Measurements from ENCODE around the gene FAM171A2. TPM values are rescaled to one million over a fixed set of nuclear protein-coding genes. Genes with fewer than 3 reads are reported as not detected.
A peak's percentile ranks its signal among the peaks of the same experiment; 100 is the strongest.
"Not testable (repeated sequence)": the region's sequence is repeated elsewhere in the genome, so short reads cannot be mapped to it uniquely, and the experiment has no call there.

FAM171A2 gene
- total and polyA plus RNA-seq, 3 experiments from 2014 or later = 0.28 to 0.35 (median 0.33) TPM

DNA sequence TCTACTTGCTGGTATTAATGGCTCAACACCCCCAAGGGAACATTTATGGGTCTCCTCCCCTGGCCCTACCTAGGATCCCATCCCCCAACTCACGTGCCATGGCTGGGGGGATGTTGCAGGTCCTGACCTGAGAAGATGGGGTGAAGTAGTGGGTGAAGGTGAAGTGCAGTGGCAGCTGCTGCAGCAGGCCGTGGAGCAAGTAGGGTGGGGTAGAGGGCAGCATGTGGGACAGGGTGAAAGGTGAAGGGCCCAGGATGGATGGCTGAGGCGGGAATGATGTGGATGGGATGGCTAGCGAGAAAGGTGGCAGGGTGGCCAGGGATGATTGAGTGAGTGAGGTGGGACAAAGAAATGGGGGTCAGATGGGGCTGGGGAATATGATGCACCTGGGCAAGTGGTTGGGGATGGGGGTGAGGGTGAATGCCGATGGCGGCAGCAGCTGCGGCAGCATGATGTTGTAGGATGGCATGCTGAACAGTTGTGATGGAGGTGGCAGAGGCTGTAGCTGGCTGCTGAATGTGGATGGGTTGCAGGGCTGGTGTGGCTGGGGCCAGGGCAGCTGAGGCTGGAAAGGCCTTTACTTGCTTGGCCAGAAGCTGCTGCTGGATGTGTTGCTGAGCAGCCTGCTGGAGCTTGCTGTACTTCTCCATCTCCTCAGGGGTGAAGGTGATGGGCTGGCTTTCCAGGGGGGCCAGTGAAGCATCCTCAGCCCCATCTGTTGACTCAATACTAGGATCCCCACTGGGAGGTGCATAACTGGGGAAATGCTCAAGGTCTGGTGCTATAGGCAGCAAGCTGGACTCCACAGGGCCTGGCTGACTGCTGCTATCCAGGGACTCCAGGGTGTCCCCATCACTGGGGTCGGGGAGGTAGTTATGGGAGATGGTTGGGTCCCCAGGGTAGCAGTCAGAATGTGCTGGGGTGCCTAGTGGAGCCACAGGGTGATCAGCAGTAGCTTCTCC lies 34.1 kb upstream of the FAM171A2 start:
- no peaks in the 10 kb centered on the region for H3K9me3 ChIP-seq (ENCODE audit: low read length)
- H3K4me3 ChIP-seq (ENCODE audit: low read length) = no peak overlapping the region
- no peak overlapping the region for H3K4me3 Mint-ChIP-seq
- no peaks in the 10 kb centered on the region for H3K27me3 ChIP-seq (ENCODE audit: insufficient read depth, low read length, poor library complexity, severe bottlenecking)
- CTCF ChIA-PET = interaction anchor here (1.1 kb wide), 1 partner anchor 14 kb away, joined by 3 read pairs; no protein-coding TSS in a partner anchor
- H3K36me3 ChIP-seq (ENCODE audit: insufficient read depth, low read length) = peaks cover 4% of the 10 kb centered on the region
- peaks cover 0 to 2% (median 0%) of the 10 kb centered on the region in 3 donors for H3K4me1 Mint-ChIP-seq
- POLR2A ChIA-PET = interaction anchor here (0.8 kb wide), 1 partner anchor 1037 kb away, joined by 3 read pairs; no protein-coding TSS in a partner anchor
- H3K27me3 Mint-ChIP-seq = no peaks in the 10 kb centered on the region
- H3K27ac ChIP-seq (ENCODE audit: low read depth, low read length) = no peak overlapping the region
- no peaks in the 10 kb centered on the region for H3K9me3 Mint-ChIP-seq
- H3K27ac Mint-ChIP-seq = peak overlapping the region in 3 of 8 donors; percentile 5 to 36 (median 22)
- H3K4me1 ChIP-seq (ENCODE audit: insufficient read depth, low read length) = no peaks in the 10 kb centered on the region
- peaks cover 0 to 62% (median 16%) of the 10 kb centered on the region in 3 donors for H3K36me3 Mint-ChIP-seq
- DNase-seq = no peak

DNA sequence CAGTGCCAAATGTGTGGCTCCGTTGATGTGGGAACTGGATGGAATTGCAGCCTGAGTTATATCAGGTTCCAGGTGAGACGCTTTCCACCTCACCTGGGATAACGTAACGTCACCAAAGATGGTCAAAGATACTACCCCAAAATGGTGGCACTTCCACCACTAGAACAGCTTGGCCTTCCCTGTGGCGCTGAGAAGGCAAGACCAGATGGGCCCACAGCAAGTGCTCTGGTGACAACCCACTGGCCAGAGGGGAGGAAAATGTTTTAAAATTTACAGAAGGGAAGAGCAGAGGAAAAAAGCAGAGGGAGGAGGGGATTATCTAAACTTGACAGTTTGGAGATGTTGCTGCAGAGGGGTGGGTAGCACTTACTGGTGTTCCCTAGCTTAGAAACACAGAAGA lies 33.3 kb upstream of the FAM171A2 start:
- peaks cover 4% of the 10 kb centered on the region for H3K36me3 ChIP-seq (ENCODE audit: insufficient read depth, low read length)
- Mint-ChIP-seq H3K27ac (no peak overlapping the region), H3K27me3 (no peaks in the 10 kb centered on the region), H3K9me3 (no peaks in the 10 kb centered on the region), H3K4me1 (peaks cover 0 to 2% (median 0%) of the 10 kb centered on the region in 3 donors), H3K36me3 (peaks cover 0 to 55% (median 12%) of the 10 kb centered on the region in 3 donors), H3K4me3 (no peak overlapping the region)
- ChIA-PET POLR2A (no interaction called here), CTCF (interaction anchor here (1.1 kb wide), 1 partner anchor 15 kb away, joined by 3 read pairs; no protein-coding TSS in a partner anchor)
- no peak for DNase-seq
- H3K4me3 ChIP-seq (ENCODE audit: low read length) = no peak overlapping the region
- no peaks in the 10 kb centered on the region for H3K27me3 ChIP-seq (ENCODE audit: insufficient read depth, low read length, poor library complexity, severe bottlenecking)
- H3K9me3 ChIP-seq (ENCODE audit: low read length) = no peaks in the 10 kb centered on the region
- H3K27ac ChIP-seq (ENCODE audit: low read depth, low read length) = no peak overlapping the region
- H3K4me1 ChIP-seq (ENCODE audit: insufficient read depth, low read length) = no peaks in the 10 kb centered on the region

DNA sequence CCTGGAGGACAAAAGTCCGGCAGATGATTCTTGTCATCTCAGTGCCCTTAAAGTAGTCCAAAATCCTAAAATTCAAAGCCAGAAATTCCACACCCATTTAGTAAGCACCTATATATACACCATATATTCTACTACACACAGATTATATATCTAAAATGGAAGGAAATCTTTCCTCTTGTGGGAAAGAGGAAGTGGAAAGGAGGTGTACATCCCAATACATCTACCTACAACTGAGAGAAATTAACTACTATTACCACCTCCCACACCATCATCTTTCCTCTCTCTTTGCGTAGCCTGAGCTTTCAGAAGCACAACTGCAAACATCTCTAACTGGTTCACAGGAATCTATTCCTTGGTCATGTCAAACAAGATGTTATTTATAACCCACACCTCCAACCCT lies 31.2 kb upstream of the FAM171A2 start:
- H3K9me3 ChIP-seq (ENCODE audit: low read length) = no peaks in the 10 kb centered on the region
- peaks cover 0 to 2% (median 0%) of the 10 kb centered on the region in 3 donors for H3K4me1 Mint-ChIP-seq
- H3K27me3 Mint-ChIP-seq = no peaks in the 10 kb centered on the region
- H3K27ac ChIP-seq (ENCODE audit: low read depth, low read length) = no peak overlapping the region
- CTCF ChIA-PET = no interaction called here
- H3K9me3 Mint-ChIP-seq = no peaks in the 10 kb centered on the region
- H3K36me3 Mint-ChIP-seq = peaks cover 0 to 37% (median 4%) of the 10 kb centered on the region in 3 donors
- H3K4me3 ChIP-seq (ENCODE audit: low read length) = no peak overlapping the region
- H3K27ac Mint-ChIP-seq = peak overlapping the region in 1 of 8 donors; percentile 17
- POLR2A ChIA-PET = no interaction called here
- no peak overlapping the region for H3K4me3 Mint-ChIP-seq
- peaks cover under 1% of the 10 kb centered on the region for H3K36me3 ChIP-seq (ENCODE audit: insufficient read depth, low read length)
- no peak for DNase-seq
- no peaks in the 10 kb centered on the region for H3K27me3 ChIP-seq (ENCODE audit: insufficient read depth, low read length, poor library complexity, severe bottlenecking)
- no peaks in the 10 kb centered on the region for H3K4me1 ChIP-seq (ENCODE audit: insufficient read depth, low read length)

DNA sequence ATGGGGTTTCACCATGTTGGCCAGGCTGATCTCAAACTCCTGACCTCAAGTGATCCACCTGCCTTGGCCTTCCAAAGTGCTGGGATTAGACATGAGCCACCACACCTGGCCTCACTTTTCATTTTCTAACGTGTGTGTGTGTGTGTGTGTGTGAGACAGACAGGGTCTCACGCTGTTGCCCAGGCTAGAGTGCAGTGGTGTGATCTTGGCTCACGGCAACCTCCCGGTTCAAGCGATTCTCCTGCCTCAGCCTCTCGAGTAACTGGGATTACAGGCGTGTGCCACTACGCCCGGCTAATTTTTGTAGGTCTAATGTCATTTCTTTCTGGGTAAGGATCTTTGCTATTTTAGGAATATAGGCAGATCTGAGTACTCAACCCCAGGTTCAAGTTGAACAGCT lies 30.5 kb upstream of the FAM171A2 start:
- peaks cover 0 to 30% (median 3%) of the 10 kb centered on the region in 3 donors for H3K36me3 Mint-ChIP-seq
- H3K4me1 ChIP-seq (ENCODE audit: insufficient read depth, low read length); H3K36me3 ChIP-seq (ENCODE audit: insufficient read depth, low read length); H3K27ac Mint-ChIP-seq; H3K4me3 Mint-ChIP-seq; H3K4me3 ChIP-seq (ENCODE audit: low read length); POLR2A ChIA-PET; H3K27ac ChIP-seq (ENCODE audit: low read depth, low read length); H3K9me3 ChIP-seq (ENCODE audit: low read length); DNase-seq; H3K27me3 ChIP-seq (ENCODE audit: insufficient read depth, low read length, poor library complexity, severe bottlenecking); H3K9me3 Mint-ChIP-seq; H3K27me3 Mint-ChIP-seq; H3K4me1 Mint-ChIP-seq: not testable (repeated sequence)
- CTCF ChIA-PET = interaction anchor here (0.7 kb wide), 1 partner anchor 12 kb away, joined by 3 read pairs; no protein-coding TSS in a partner anchor

GRCh38 chr17:44390250-44390870 lies 26.7 kb upstream of the FAM171A2 start:
- ChIA-PET CTCF (interaction anchor here (1.3 kb wide), 1 partner anchor 27 kb away, joined by 4 read pairs; the partner anchor contains the start of gene FAM171A2), POLR2A (no interaction called here)

GRCh38 chr17:44389723-44390202 lies 26.1 kb upstream of the FAM171A2 start:
- Mint-ChIP-seq H3K27ac (no peak overlapping the region), H3K27me3 (peaks cover 17 to 18% of the 10 kb centered on the region in 2 donors), H3K4me3 (peak overlapping the region in 1 of 7 donors; percentile 9), H3K4me1 (peaks cover 10 to 24% (median 12%) of the 10 kb centered on the region in 3 donors), H3K9me3 (no peaks in the 10 kb centered on the region), H3K36me3 (no peaks in the 10 kb centered on the region)
- Histone ChIP-seq H3K9me3 (ENCODE audit: low read length) (no peaks in the 10 kb centered on the region), H3K27ac (ENCODE audit: low read depth, low read length) (no peak overlapping the region), H3K27me3 (ENCODE audit: insufficient read depth, low read length, poor library complexity, severe bottlenecking) (peaks cover 8% of the 10 kb centered on the region), H3K4me1 (ENCODE audit: insufficient read depth, low read length) (peaks cover 10% of the 10 kb centered on the region), H3K36me3 (ENCODE audit: insufficient read depth, low read length) (no peaks in the 10 kb centered on the region), H3K4me3 (ENCODE audit: low read length) (no peak overlapping the region)
- ChIA-PET POLR2A (no interaction called here), CTCF (interaction anchor here (1.3 kb wide), 1 partner anchor 27 kb away, joined by 4 read pairs; the partner anchor contains the start of gene FAM171A2)
- no peak for DNase-seq

More at GRCh38 chr17:44390250-44390870, 26.7 kb upstream of the FAM171A2 start:
- H3K36me3 ChIP-seq (ENCODE audit: insufficient read depth, low read length) = no peaks in the 10 kb centered on the region
- H3K9me3 Mint-ChIP-seq = no peaks in the 10 kb centered on the region
- no peak overlapping the region for H3K27ac Mint-ChIP-seq
- H3K27ac ChIP-seq (ENCODE audit: low read depth, low read length) = no peak overlapping the region
- peaks cover 8% of the 10 kb centered on the region for H3K27me3 ChIP-seq (ENCODE audit: insufficient read depth, low read length, poor library complexity, severe bottlenecking)
- H3K4me3 ChIP-seq (ENCODE audit: low read length) = no peak overlapping the region
- H3K4me3 Mint-ChIP-seq = no peak overlapping the region
- DNase-seq = no peak
- peaks cover 6 to 20% (median 10%) of the 10 kb centered on the region in 3 donors for H3K4me1 Mint-ChIP-seq
- H3K4me1 ChIP-seq (ENCODE audit: insufficient read depth, low read length) = peaks cover 10% of the 10 kb centered on the region
- H3K9me3 ChIP-seq (ENCODE audit: low read length) = no peaks in the 10 kb centered on the region
- H3K36me3 Mint-ChIP-seq = no peaks in the 10 kb centered on the region
- H3K27me3 Mint-ChIP-seq = peaks cover 13 to 15% of the 10 kb centered on the region in 2 donors

DNA sequence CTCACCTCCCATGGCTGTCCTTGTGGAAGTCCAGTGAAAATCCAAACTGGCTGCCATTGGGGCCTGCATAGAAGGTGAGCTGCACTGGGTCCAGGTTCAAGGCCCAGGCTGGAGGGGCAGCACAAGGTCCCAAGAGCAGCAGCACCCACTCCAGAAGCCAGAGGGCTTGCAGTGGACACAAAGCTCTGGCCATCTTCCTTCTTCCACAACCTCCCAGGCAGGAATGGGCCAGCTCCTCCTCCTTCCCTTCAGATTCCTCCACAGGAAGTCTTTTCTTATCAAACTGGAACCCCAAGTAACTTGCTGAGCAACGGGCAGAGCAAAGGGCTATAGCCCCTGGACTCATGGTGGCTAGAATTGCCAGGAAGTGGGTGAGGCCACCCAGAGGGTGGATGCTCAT lies 25.6 kb upstream of the FAM171A2 start, which contains the start of gene ITGA2B:
TSS of gene ITGA2B (minus strand) at position 369 of the 400 bp plus-strand sequence. CDS start at position 193, 176 bp downstream.
- Mint-ChIP-seq H3K27ac (no peak within 1 kb of the TSS), H3K4me3 (peak within 1 kb of the TSS in 2 of 7 donors; percentile 9 to 12), H3K36me3 (no peaks in the 10 kb centered on the region)

More for the DNA sequence above, 25.6 kb upstream of the FAM171A2 start, which contains the start of gene ITGA2B:
- no peaks in the 10 kb centered on the region for H3K9me3 Mint-ChIP-seq
- H3K27me3 Mint-ChIP-seq = peaks cover 20 to 23% of the 10 kb centered on the region in 2 donors
- Histone ChIP-seq H3K27ac (ENCODE audit: low read depth, low read length) (no peak within 1 kb of the TSS), H3K4me1 (ENCODE audit: insufficient read depth, low read length) (peaks cover 10% of the 10 kb centered on the region), H3K9me3 (ENCODE audit: low read length) (no peaks in the 10 kb centered on the region), H3K4me3 (ENCODE audit: low read length) (no peak within 1 kb of the TSS), H3K27me3 (ENCODE audit: insufficient read depth, low read length, poor library complexity, severe bottlenecking) (peaks cover 8% of the 10 kb centered on the region), H3K36me3 (ENCODE audit: insufficient read depth, low read length) (no peaks in the 10 kb centered on the region)
- peaks cover 13 to 28% (median 14%) of the 10 kb centered on the region in 3 donors for H3K4me1 Mint-ChIP-seq
- DNase-seq = no peak
- ChIA-PET POLR2A (no interaction called here), CTCF (interaction anchor here (1.3 kb wide), 1 partner anchor 26 kb away, joined by 4 read pairs; the partner anchor contains the start of gene FAM171A2)
